ENCODE measurements around the gene ACOXL.

The ACOXL gene

GRCh38 chr2:110876167-110876999 lies 144.0 kb downstream of the ACOXL start:
- DNase-seq: peak in 1 of 4 experiments; percentile 13

GRCh38 chr2:110877031-110877827 lies 144.9 kb downstream of the ACOXL start:
- DNase-seq: no peak

- DNase-seq: no peak
Observed at GRCh38 chr2:110878150-110878549, 145.8 kb downstream of the ACOXL start.

GRCh38 chr2:110881908-110882307 lies 149.5 kb downstream of the ACOXL start:
- DNase-seq: no peak

- no peak for DNase-seq
Observed at GRCh38 chr2:110883406-110883805, 151.0 kb downstream of the ACOXL start.

GRCh38 chr2:110885256-110885655 lies 152.9 kb downstream of the ACOXL start:
- no peak for DNase-seq

GRCh38 chr2:110886826-110887573 lies 154.6 kb downstream of the ACOXL start:
- no peak for DNase-seq

- DNase-seq: no peak
Observed at GRCh38 chr2:110888411-110888810, 156.0 kb downstream of the ACOXL start.

- no peak for DNase-seq
Observed at GRCh38 chr2:110891626-110892025, 159.3 kb downstream of the ACOXL start.

GRCh38 chr2:110896226-110896625 lies 163.9 kb downstream of the ACOXL start:
- no peak for DNase-seq

GRCh38 chr2:110897966-110898365 lies 165.6 kb downstream of the ACOXL start:
- DNase-seq: no peak

GRCh38 chr2:110900191-110900590 lies 167.8 kb downstream of the ACOXL start:
- no peak for DNase-seq

- no peak for DNase-seq
Observed at GRCh38 chr2:110903548-110903947, 171.2 kb downstream of the ACOXL start.

- DNase-seq: no peak
Observed at GRCh38 chr2:110904116-110904778, 171.9 kb downstream of the ACOXL start.

- DNase-seq: no peak
Observed at GRCh38 chr2:110904779-110905148, 172.4 kb downstream of the ACOXL start.

- no peak for DNase-seq
Observed at GRCh38 chr2:110905217-110905616, 172.8 kb downstream of the ACOXL start.

- DNase-seq: no peak
Observed at GRCh38 chr2:110906613-110907298, 174.4 kb downstream of the ACOXL start.

GRCh38 chr2:110909501-110909900 lies 177.1 kb downstream of the ACOXL start:
- no peak for DNase-seq

GRCh38 chr2:110910423-110910822 lies 178.1 kb downstream of the ACOXL start:
- no peak for DNase-seq

- DNase-seq: no peak
Observed at GRCh38 chr2:110919738-110920137, 187.4 kb downstream of the ACOXL start.

- no peak for DNase-seq
Observed at GRCh38 chr2:110925479-110925878, 193.1 kb downstream of the ACOXL start.

- DNase-seq: no peak
Observed at GRCh38 chr2:110927526-110927925, 195.2 kb downstream of the ACOXL start.

All from suppressor macrophage (primary cell).